ENCODE data around the gene AP1G2. TPM values are rescaled to one million over a fixed set of nuclear protein-coding genes. Genes with fewer than 3 reads are reported as not detected.

AP1G2 gene
- total and polyA plus RNA-seq, 4 donors, result 12.4 to 26.6 (median 17.3) TPM

DNA sequence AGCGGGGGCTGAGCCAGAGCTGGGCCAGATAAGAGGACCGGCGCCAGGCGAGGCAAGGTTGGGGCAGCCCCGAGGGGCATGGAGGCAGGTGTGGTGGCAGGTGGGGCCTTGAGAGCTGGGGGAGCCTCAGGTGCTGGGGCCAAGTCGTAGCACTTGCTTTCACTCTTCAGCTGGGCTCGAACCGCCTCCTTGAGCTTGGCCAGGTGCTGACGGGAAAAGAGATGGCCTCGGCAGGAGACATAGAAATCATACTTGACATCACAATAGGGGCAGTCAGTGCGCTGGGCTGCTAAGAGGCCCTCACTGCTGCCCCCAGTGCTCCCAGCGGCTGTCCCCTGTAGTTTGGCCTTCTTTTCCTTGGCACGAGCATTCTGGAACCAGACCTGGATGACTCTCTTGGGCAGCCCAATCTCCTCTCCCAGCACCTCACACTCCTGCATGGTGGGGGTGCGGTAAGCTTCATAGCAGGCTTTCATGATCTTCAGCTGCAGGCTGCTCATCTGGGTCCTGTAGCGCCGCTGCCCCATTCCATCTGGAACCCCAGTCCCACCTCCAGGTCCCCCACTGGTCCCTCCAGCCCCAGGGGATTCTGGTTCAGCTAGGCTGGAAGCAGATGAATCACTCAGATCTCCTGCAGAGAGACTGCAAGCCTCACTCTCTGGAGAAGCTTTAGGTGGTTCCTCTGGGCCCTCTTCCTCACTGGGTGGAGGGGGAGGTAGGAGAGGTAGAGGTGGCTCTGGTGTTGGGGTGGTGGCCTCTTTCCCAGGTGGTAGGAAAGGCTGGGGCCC is 44.2 kb downstream of the AP1G2 start:
- H3K27me3 ChIP-seq (ENCODE audit: control insufficient read depth in 4 of 4, insufficient read depth in 4 of 4, low read length in 3 of 4), result no peaks in the 10 kb centered on the region
- H3K36me3 ChIP-seq (ENCODE audit: control insufficient read depth in 4 of 4, insufficient read depth in 3 of 4, low read depth in 1 of 4, low read length in 3 of 4), result no peaks in the 10 kb centered on the region
- no peak overlapping the region for H3K4me3 ChIP-seq (ENCODE audit: low read depth in 1 of 3, low read length in 3 of 3)
- no peak overlapping the region for H3K27ac ChIP-seq (ENCODE audit: low read depth in 1 of 2, low read length in 2 of 2)
- H3K9me3 ChIP-seq (ENCODE audit: control insufficient read depth in 4 of 4, low read length in 3 of 4), result no peaks in the 10 kb centered on the region
- 95% methylated on average over 16 of the region's 16 CpGs for WGBS
- TF ChIP-seq TAF1 (conservative IDR thresholded peaks at IDR 0.05) (no peak), NR2F2 (IDR thresholded peaks at IDR 0.05) (no peak), RXRA (IDR thresholded peaks at IDR 0.05) (no peak), FOXA2 (IDR thresholded peaks at IDR 0.05) (no peak), GABPA (IDR thresholded peaks at IDR 0.05 in 1 of 2, conservative IDR thresholded peaks at IDR 0.05 in 1 of 2) (no peak)
- TF ChIP-seq, protein P1, sequence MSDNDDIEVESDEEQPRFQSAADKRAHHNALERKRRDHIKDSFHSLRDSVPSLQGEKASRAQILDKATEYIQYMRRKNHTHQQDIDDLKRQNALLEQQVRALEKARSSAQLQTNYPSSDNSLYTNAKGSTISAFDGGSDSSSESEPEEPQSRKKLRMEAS (IDR thresholded peaks at IDR 0.05), result no peak
- TF ChIP-seq, protein P2, sequence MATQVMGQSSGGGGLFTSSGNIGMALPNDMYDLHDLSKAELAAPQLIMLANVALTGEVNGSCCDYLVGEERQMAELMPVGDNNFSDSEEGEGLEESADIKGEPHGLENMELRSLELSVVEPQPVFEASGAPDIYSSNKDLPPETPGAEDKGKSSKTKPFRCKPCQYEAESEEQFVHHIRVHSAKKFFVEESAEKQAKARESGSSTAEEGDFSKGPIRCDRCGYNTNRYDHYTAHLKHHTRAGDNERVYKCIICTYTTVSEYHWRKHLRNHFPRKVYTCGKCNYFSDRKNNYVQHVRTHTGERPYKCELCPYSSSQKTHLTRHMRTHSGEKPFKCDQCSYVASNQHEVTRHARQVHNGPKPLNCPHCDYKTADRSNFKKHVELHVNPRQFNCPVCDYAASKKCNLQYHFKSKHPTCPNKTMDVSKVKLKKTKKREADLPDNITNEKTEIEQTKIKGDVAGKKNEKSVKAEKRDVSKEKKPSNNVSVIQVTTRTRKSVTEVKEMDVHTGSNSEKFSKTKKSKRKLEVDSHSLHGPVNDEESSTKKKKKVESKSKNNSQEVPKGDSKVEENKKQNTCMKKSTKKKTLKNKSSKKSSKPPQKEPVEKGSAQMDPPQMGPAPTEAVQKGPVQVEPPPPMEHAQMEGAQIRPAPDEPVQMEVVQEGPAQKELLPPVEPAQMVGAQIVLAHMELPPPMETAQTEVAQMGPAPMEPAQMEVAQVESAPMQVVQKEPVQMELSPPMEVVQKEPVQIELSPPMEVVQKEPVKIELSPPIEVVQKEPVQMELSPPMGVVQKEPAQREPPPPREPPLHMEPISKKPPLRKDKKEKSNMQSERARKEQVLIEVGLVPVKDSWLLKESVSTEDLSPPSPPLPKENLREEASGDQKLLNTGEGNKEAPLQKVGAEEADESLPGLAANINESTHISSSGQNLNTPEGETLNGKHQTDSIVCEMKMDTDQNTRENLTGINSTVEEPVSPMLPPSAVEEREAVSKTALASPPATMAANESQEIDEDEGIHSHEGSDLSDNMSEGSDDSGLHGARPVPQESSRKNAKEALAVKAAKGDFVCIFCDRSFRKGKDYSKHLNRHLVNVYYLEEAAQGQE (IDR thresholded peaks at IDR 0.05), result no peak
- TF ChIP-seq, protein P3, sequence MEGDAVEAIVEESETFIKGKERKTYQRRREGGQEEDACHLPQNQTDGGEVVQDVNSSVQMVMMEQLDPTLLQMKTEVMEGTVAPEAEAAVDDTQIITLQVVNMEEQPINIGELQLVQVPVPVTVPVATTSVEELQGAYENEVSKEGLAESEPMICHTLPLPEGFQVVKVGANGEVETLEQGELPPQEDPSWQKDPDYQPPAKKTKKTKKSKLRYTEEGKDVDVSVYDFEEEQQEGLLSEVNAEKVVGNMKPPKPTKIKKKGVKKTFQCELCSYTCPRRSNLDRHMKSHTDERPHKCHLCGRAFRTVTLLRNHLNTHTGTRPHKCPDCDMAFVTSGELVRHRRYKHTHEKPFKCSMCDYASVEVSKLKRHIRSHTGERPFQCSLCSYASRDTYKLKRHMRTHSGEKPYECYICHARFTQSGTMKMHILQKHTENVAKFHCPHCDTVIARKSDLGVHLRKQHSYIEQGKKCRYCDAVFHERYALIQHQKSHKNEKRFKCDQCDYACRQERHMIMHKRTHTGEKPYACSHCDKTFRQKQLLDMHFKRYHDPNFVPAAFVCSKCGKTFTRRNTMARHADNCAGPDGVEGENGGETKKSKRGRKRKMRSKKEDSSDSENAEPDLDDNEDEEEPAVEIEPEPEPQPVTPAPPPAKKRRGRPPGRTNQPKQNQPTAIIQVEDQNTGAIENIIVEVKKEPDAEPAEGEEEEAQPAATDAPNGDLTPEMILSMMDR (IDR thresholded peaks at IDR 0.05; ENCODE audit: low read depth, low read length, missing input control), result no peak
- DNase-seq (ENCODE audit: low spot score), result no peak
- no peaks in the 10 kb centered on the region for H3K4me1 ChIP-seq (ENCODE audit: control insufficient read depth in 4 of 4, insufficient read depth in 4 of 4, low read length in 3 of 4)
- H3K9ac ChIP-seq (ENCODE audit: low read depth in 1 of 2, low read length in 2 of 2), result no peak overlapping the region

DNA sequence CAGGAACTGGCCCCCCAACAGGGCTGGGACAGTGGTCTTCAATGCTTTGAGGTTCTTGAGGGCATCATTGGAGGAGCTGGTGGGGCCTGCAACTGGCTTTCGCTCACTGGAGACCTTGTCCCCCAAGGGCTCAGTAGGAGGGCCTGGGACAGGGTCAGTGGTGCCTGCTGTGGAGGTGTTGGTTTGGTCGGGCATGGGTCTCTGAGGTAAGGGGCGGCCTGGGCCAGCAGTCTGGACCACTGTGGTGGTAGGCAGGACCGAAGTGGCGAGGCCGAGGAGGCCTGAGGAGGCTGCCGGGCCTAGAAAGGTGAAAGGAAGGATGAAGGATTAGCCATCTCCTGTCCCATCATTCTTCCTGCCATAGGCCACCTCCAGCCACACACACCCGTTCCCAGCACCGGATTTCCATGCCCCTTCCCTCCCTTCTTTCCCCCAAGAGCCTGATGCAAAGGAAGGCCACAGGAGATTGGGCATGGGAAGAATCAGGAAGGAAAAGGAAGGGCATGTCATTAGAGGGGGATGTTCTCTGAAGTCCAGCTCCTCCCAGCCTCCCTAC is 44.9 kb downstream of the AP1G2 start:
- H3K27me3 ChIP-seq (ENCODE audit: control insufficient read depth in 4 of 4, insufficient read depth in 4 of 4, low read length in 3 of 4), result no peaks in the 10 kb centered on the region
- H3K9me3 ChIP-seq (ENCODE audit: control insufficient read depth in 4 of 4, low read length in 3 of 4), result no peaks in the 10 kb centered on the region
- no peaks in the 10 kb centered on the region for H3K36me3 ChIP-seq (ENCODE audit: control insufficient read depth in 4 of 4, insufficient read depth in 3 of 4, low read depth in 1 of 4, low read length in 3 of 4)
- no peak overlapping the region for H3K9ac ChIP-seq (ENCODE audit: low read depth in 1 of 2, low read length in 2 of 2)
- no peak for DNase-seq (ENCODE audit: low spot score)
- H3K27ac ChIP-seq (ENCODE audit: low read depth in 1 of 2, low read length in 2 of 2), result no peak overlapping the region
- WGBS, result 89% methylated on average over 9 of the region's 9 CpGs
- no peaks in the 10 kb centered on the region for H3K4me1 ChIP-seq (ENCODE audit: control insufficient read depth in 4 of 4, insufficient read depth in 4 of 4, low read length in 3 of 4)
- H3K4me3 ChIP-seq (ENCODE audit: low read depth in 1 of 3, low read length in 3 of 3), result no peak overlapping the region
- TF ChIP-seq GABPA (IDR thresholded peaks at IDR 0.05 in 1 of 2, conservative IDR thresholded peaks at IDR 0.05 in 1 of 2), result no peak
- no peak for TF ChIP-seq YY1 (IDR thresholded peaks at IDR 0.05)
- TF ChIP-seq SP1 (IDR thresholded peaks at IDR 0.05), result no peak
- TF ChIP-seq NR2F2 (IDR thresholded peaks at IDR 0.05), result no peak
- no peak for TF ChIP-seq RAD21 (IDR thresholded peaks at IDR 0.05)
- TF ChIP-seq, protein P4, sequence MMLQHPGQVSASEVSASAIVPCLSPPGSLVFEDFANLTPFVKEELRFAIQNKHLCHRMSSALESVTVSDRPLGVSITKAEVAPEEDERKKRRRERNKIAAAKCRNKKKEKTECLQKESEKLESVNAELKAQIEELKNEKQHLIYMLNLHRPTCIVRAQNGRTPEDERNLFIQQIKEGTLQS (IDR thresholded peaks at IDR 0.05), result no peak
- TF ChIP-seq JUND (IDR thresholded peaks at IDR 0.05), result no peak
- TF ChIP-seq, protein P3 (IDR thresholded peaks at IDR 0.05; ENCODE audit: low read depth, low read length, missing input control), result no peak
- TF ChIP-seq, protein P1 (IDR thresholded peaks at IDR 0.05), result no peak
- TF ChIP-seq, protein P2 (IDR thresholded peaks at IDR 0.05), result no peak
- TF ChIP-seq, protein P5, sequence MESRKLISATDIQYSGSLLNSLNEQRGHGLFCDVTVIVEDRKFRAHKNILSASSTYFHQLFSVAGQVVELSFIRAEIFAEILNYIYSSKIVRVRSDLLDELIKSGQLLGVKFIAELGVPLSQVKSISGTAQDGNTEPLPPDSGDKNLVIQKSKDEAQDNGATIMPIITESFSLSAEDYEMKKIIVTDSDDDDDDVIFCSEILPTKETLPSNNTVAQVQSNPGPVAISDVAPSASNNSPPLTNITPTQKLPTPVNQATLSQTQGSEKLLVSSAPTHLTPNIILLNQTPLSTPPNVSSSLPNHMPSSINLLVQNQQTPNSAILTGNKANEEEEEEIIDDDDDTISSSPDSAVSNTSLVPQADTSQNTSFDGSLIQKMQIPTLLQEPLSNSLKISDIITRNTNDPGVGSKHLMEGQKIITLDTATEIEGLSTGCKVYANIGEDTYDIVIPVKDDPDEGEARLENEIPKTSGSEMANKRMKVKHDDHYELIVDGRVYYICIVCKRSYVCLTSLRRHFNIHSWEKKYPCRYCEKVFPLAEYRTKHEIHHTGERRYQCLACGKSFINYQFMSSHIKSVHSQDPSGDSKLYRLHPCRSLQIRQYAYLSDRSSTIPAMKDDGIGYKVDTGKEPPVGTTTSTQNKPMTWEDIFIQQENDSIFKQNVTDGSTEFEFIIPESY (IDR thresholded peaks at IDR 0.05), result no peak
- no peak for TF ChIP-seq HNF4G (IDR thresholded peaks at IDR 0.05)
